ENCODE data around the gene CDK1. TPM values are rescaled to one million over a fixed set of nuclear protein-coding genes. Genes with fewer than 3 reads are reported as not detected.

CDK1 gene
- total RNA-seq, 1 experiment from 2014 or later: 98.9 TPM

DNA sequence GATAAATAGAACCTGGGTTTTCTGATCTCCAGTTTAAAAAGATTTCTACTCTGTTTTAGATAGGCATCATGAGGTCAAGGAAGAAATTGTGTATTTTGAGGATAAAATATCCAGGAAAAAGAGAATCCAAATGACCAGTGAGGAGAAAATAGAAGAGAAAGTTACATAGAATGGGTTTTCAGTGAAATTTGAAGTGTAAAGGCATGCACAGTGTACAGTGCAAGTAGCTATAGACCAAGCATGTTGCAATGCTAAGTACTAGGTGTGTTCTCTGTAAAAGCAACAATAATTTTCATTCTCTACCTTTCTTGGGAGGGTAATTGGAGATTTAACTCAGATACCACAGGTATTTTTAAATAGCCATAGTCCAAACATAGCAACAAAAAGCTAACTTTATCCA is 22.6 kb downstream of the CDK1 start:
- no peaks in the 10 kb centered on the region for H3K9me3 Mint-ChIP-seq
- DNase-seq (ENCODE audit: low spot score): no peak
- ATAC-seq: no peak
- H3K4me3 Mint-ChIP-seq: no peak overlapping the region
- H3K4me1 Mint-ChIP-seq: 0 out of 2 replicates have a peak, but pooled peaks cover 5% of the 10 kb centered on the region
- POLR2A ChIA-PET: no interaction called here
- H3K36me3 Mint-ChIP-seq: peaks cover 3% of the 10 kb centered on the region
- TF ChIP-seq, protein P1, sequence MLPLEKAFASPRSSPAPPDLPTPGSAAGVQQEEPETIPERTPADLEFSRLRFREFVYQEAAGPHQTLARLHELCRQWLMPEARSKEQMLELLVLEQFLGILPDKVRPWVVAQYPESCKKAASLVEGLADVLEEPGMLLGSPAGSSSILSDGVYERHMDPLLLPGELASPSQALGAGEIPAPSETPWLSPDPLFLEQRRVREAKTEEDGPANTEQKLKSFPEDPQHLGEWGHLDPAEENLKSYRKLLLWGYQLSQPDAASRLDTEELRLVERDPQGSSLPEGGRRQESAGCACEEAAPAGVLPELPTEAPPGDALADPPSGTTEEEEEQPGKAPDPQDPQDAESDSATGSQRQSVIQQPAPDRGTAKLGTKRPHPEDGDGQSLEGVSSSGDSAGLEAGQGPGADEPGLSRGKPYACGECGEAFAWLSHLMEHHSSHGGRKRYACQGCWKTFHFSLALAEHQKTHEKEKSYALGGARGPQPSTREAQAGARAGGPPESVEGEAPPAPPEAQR (CRISPR knock-in tag; IDR thresholded peaks at IDR 0.05): no peak
- TF ChIP-seq, protein P2, sequence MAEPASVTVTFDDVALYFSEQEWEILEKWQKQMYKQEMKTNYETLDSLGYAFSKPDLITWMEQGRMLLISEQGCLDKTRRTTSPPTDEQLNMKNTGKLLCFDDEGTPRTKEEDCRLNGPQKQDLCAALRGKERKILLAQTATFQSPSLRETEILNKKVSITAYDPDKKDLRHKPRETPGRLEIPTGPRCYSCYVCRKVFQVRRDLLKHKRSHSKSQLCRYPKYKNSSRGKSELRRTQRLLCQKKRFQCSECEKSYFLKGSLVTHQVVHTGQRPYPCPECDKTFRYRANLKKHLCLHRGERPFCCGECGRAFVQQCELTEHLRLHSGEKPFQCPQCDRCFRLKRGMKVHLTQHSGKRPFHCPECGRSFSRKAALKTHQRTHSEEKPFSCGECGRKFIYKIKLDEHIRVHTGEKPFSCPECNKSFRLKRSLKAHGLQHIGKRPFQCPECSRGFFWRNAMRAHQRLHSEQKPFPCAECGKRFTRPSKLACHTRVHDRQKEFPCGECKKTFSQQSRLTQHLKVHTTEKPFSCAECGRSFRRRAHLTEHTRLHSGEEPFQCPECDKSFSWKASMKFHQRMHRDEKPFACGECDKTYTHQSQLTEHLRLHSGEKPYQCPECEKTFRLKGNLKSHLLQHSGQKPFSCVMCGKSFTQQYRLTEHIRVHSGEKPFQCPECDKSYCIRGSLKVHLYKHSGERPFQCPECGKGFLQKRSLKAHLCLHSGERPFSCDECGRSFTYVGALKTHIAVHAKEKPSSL (CRISPR knock-in tag; conservative IDR thresholded peaks at IDR 0.05): no peak
- TF ChIP-seq ZNF263 (CRISPR knock-in tag; IDR thresholded peaks at IDR 0.05; ENCODE audit: low read depth): no peak
- TF ChIP-seq, protein P3, sequence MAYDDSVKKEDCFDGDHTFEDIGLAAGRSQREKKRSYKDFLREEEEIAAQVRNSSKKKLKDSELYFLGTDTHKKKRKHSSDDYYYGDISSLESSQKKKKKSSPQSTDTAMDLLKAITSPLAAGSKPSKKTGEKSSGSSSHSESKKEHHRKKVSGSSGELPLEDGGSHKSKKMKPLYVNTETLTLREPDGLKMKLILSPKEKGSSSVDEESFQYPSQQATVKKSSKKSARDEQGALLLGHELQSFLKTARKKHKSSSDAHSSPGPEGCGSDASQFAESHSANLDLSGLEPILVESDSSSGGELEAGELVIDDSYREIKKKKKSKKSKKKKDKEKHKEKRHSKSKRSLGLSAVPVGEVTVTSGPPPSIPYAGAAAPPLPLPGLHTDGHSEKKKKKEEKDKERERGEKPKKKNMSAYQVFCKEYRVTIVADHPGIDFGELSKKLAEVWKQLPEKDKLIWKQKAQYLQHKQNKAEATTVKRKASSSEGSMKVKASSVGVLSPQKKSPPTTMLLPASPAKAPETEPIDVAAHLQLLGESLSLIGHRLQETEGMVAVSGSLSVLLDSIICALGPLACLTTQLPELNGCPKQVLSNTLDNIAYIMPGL (CRISPR knock-in tag; IDR thresholded peaks at IDR 0.05): no peak
- no peak for TF ChIP-seq PRRX2 (CRISPR knock-in tag; IDR thresholded peaks at IDR 0.05)
- TF ChIP-seq ZNF671 (CRISPR knock-in tag; IDR thresholded peaks at IDR 0.05): no peak
- TF ChIP-seq, protein P4, sequence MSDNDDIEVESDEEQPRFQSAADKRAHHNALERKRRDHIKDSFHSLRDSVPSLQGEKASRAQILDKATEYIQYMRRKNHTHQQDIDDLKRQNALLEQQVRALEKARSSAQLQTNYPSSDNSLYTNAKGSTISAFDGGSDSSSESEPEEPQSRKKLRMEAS (CRISPR knock-in tag; IDR thresholded peaks at IDR 0.05): no peak
- TF ChIP-seq, protein P5, sequence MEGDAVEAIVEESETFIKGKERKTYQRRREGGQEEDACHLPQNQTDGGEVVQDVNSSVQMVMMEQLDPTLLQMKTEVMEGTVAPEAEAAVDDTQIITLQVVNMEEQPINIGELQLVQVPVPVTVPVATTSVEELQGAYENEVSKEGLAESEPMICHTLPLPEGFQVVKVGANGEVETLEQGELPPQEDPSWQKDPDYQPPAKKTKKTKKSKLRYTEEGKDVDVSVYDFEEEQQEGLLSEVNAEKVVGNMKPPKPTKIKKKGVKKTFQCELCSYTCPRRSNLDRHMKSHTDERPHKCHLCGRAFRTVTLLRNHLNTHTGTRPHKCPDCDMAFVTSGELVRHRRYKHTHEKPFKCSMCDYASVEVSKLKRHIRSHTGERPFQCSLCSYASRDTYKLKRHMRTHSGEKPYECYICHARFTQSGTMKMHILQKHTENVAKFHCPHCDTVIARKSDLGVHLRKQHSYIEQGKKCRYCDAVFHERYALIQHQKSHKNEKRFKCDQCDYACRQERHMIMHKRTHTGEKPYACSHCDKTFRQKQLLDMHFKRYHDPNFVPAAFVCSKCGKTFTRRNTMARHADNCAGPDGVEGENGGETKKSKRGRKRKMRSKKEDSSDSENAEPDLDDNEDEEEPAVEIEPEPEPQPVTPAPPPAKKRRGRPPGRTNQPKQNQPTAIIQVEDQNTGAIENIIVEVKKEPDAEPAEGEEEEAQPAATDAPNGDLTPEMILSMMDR (IDR thresholded peaks at IDR 0.05): no peak
- TF ChIP-seq GTF2I (CRISPR knock-in tag; conservative IDR thresholded peaks at IDR 0.05): no peak
- TF ChIP-seq CREB1 (CRISPR knock-in tag; IDR thresholded peaks at IDR 0.05): no peak
- no peak for TF ChIP-seq ZNF219 (CRISPR knock-in tag; IDR thresholded peaks at IDR 0.05; ENCODE audit: borderline replicate concordance)
- TF ChIP-seq SP1 (CRISPR knock-in tag; conservative IDR thresholded peaks at IDR 0.05): no peak
- no peak for TF ChIP-seq EMX1 (CRISPR knock-in tag; IDR thresholded peaks at IDR 0.05)
- TF ChIP-seq, protein P6, sequence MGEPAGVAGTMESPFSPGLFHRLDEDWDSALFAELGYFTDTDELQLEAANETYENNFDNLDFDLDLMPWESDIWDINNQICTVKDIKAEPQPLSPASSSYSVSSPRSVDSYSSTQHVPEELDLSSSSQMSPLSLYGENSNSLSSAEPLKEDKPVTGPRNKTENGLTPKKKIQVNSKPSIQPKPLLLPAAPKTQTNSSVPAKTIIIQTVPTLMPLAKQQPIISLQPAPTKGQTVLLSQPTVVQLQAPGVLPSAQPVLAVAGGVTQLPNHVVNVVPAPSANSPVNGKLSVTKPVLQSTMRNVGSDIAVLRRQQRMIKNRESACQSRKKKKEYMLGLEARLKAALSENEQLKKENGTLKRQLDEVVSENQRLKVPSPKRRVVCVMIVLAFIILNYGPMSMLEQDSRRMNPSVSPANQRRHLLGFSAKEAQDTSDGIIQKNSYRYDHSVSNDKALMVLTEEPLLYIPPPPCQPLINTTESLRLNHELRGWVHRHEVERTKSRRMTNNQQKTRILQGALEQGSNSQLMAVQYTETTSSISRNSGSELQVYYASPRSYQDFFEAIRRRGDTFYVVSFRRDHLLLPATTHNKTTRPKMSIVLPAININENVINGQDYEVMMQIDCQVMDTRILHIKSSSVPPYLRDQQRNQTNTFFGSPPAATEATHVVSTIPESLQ (CRISPR knock-in tag; IDR thresholded peaks at IDR 0.05): no peak
- no peak for TF ChIP-seq ATF1 (CRISPR knock-in tag; IDR thresholded peaks at IDR 0.05)
- TF ChIP-seq, protein P7, sequence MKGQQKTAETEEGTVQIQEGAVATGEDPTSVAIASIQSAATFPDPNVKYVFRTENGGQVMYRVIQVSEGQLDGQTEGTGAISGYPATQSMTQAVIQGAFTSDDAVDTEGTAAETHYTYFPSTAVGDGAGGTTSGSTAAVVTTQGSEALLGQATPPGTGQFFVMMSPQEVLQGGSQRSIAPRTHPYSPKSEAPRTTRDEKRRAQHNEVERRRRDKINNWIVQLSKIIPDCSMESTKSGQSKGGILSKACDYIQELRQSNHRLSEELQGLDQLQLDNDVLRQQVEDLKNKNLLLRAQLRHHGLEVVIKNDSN (CRISPR knock-in tag; IDR thresholded peaks at IDR 0.05): no peak
- TF ChIP-seq, protein P8, sequence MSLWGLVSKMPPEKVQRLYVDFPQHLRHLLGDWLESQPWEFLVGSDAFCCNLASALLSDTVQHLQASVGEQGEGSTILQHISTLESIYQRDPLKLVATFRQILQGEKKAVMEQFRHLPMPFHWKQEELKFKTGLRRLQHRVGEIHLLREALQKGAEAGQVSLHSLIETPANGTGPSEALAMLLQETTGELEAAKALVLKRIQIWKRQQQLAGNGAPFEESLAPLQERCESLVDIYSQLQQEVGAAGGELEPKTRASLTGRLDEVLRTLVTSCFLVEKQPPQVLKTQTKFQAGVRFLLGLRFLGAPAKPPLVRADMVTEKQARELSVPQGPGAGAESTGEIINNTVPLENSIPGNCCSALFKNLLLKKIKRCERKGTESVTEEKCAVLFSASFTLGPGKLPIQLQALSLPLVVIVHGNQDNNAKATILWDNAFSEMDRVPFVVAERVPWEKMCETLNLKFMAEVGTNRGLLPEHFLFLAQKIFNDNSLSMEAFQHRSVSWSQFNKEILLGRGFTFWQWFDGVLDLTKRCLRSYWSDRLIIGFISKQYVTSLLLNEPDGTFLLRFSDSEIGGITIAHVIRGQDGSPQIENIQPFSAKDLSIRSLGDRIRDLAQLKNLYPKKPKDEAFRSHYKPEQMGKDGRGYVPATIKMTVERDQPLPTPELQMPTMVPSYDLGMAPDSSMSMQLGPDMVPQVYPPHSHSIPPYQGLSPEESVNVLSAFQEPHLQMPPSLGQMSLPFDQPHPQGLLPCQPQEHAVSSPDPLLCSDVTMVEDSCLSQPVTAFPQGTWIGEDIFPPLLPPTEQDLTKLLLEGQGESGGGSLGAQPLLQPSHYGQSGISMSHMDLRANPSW (CRISPR knock-in tag; conservative IDR thresholded peaks at IDR 0.05; ENCODE audit: low read depth): no peak
- no peak for TF ChIP-seq NR2C2 (CRISPR knock-in tag; IDR thresholded peaks at IDR 0.05)
- H3K27ac Mint-ChIP-seq: no peak overlapping the region
- CTCF ChIA-PET: no interaction called here
- no peaks in the 10 kb centered on the region for H3K27me3 Mint-ChIP-seq (ENCODE audit: low read depth)

Measured in WTC11 (cell line).